Measurements from ENCODE around the gene KCNQ1.

The KCNQ1 gene

GRCh38 chr11:2549876-2550605 is 105.2 kb downstream of the KCNQ1 start:
- FAIRE-seq, result no peak
- no peak for DNase-seq (ENCODE audit: low spot score)

GRCh38 chr11:2550606-2550970 is 105.8 kb downstream of the KCNQ1 start:
- DNase-seq (ENCODE audit: low spot score) (no peak), FAIRE-seq (no peak)

- DNase-seq (ENCODE audit: low spot score) (no peak), FAIRE-seq (no peak)
These were observed 106.3 kb downstream of the KCNQ1 start for GRCh38 chr11:2551131-2551530.

GRCh38 chr11:2552210-2552609 is 107.4 kb downstream of the KCNQ1 start:
- DNase-seq (ENCODE audit: low spot score) (no peak), FAIRE-seq (no peak)

GRCh38 chr11:2553198-2553597 is 108.4 kb downstream of the KCNQ1 start:
- no peak for FAIRE-seq
- no peak for DNase-seq (ENCODE audit: low spot score)

GRCh38 chr11:2553886-2554285 is 109.1 kb downstream of the KCNQ1 start:
- no peak for FAIRE-seq
- DNase-seq (ENCODE audit: low spot score), result no peak

- FAIRE-seq (no peak), DNase-seq (ENCODE audit: low spot score) (no peak)
These were observed 109.8 kb downstream of the KCNQ1 start for GRCh38 chr11:2554338-2555207.

GRCh38 chr11:2555336-2555735 is 110.5 kb downstream of the KCNQ1 start:
- no peak for FAIRE-seq
- DNase-seq (ENCODE audit: low spot score), result no peak

- no peak for FAIRE-seq
- no peak for DNase-seq (ENCODE audit: low spot score)
These were observed 111.1 kb downstream of the KCNQ1 start for GRCh38 chr11:2555891-2556290.

GRCh38 chr11:2557381-2557780 is 112.6 kb downstream of the KCNQ1 start:
- no peak for FAIRE-seq
- no peak for DNase-seq (ENCODE audit: low spot score)

GRCh38 chr11:2558397-2558796 is 113.6 kb downstream of the KCNQ1 start:
- FAIRE-seq (no peak), DNase-seq (ENCODE audit: low spot score) (no peak)

GRCh38 chr11:2558861-2559526 is 114.2 kb downstream of the KCNQ1 start:
- DNase-seq (ENCODE audit: low spot score) (no peak), FAIRE-seq (no peak)

- DNase-seq (ENCODE audit: low spot score) (no peak), FAIRE-seq (no peak)
These were observed 114.9 kb downstream of the KCNQ1 start for GRCh38 chr11:2559527-2560311.

- DNase-seq (ENCODE audit: low spot score), result no peak
- FAIRE-seq, result no peak
These were observed 117.1 kb downstream of the KCNQ1 start for GRCh38 chr11:2561696-2562581.

- FAIRE-seq (no peak), DNase-seq (ENCODE audit: low spot score) (no peak)
These were observed 118.0 kb downstream of the KCNQ1 start for GRCh38 chr11:2562890-2563212.

GRCh38 chr11:2563213-2564007 is 118.6 kb downstream of the KCNQ1 start:
- FAIRE-seq, result no peak

GRCh38 chr11:2564008-2564530 is 119.3 kb downstream of the KCNQ1 start:
- FAIRE-seq, result no peak

More at GRCh38 chr11:2563213-2564007, 118.6 kb downstream of the KCNQ1 start:
- DNase-seq (ENCODE audit: low spot score), result no peak

GRCh38 chr11:2564588-2565425 is 120.0 kb downstream of the KCNQ1 start:
- DNase-seq (ENCODE audit: low spot score), result no peak
- FAIRE-seq, result no peak

More at GRCh38 chr11:2564008-2564530, 119.3 kb downstream of the KCNQ1 start:
- no peak for DNase-seq (ENCODE audit: low spot score)

Data from RCC 7860 (cell line).